ENCODE data around the gene SAMD3. TPM values are rescaled to one million over a fixed set of nuclear protein-coding genes. Genes with fewer than 3 reads are reported as not detected.

SAMD3 gene
- total RNA-seq, 2 experiments from 2014 or later: not detected

GRCh38 chr6:130259557-130259956 is 36.8 kb upstream of the SAMD3 start:
- POLR2A ChIA-PET: no interaction called here
- H3K79me2 ChIP-seq (ENCODE audit: insufficient read depth, low read depth, low read length): no peaks in the 10 kb centered on the region
- no peaks in the 10 kb centered on the region for H4K20me1 ChIP-seq (ENCODE audit: insufficient read depth, low read length)
- no peak overlapping the region for H3K4me3 ChIP-seq (ENCODE audit: low read depth, low read length, poor library complexity, severe bottlenecking)
- H3K4me2 ChIP-seq (ENCODE audit: low read length): peak overlapping the region; percentile 26; the same call in 1 of the 2 replicates
- 0 out of 2 replicates have a peak overlapping the region, but pooled peaks have one; percentile 50 for H2AFZ ChIP-seq (ENCODE audit: low read length)
- H3K9me2 ChIP-seq (ENCODE audit: insufficient read depth, low read length): no peaks in the 10 kb centered on the region
- CTCF ChIA-PET (ENCODE audit: unreplicated experiment): no interaction called here
- no peak overlapping the region for H3K27ac ChIP-seq (ENCODE audit: low read depth, low read length, poor library complexity, severe bottlenecking)
- H3K36me3 ChIP-seq (ENCODE audit: insufficient read depth, low read length): no peaks in the 10 kb centered on the region
- intact Hi-C loops (cut with micrococcal nuclease; ENCODE audit: unreplicated experiment): no loop called here
- no TSS peak for BruUV-seq (replicated peaks)
- no peaks in the 10 kb centered on the region; the same call in 1 of the 2 replicates for H3K9me3 ChIP-seq (ENCODE audit: low read length)
- no peak for TF ChIP-seq EZH2phosphoT487 (IDR thresholded peaks at IDR 0.05; ENCODE audit: borderline replicate concordance, low read depth, low read length)
- no peak for TF ChIP-seq CTCF (conservative IDR thresholded peaks at IDR 0.05; ENCODE audit: low read length)
- DNase-seq (ENCODE audit: low spot score): no peak
- H3K4me1 ChIP-seq (ENCODE audit: insufficient read depth, low read length, poor library complexity, severe bottlenecking): peaks cover 8% of the 10 kb centered on the region

DNA sequence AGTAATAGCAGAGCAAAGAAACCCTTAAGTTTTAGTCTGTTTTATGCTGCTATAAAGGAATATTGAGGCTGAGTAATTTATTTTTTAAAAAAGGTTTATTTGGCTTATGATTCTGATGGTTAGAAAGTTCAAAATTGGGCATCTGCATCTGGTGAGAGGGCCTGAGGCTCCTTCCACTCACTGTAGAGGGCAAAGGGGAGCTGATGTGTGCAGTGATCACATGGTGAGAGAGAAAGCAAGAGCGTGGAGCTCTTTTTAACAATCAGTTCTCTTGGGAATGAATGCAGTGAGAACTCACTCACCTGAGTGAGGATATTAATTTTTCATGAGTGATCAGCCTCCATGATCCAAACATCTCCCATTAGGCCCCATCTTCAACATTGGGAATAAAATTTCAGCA is 36.4 kb upstream of the SAMD3 start:
- no peak overlapping the region for H2AFZ ChIP-seq (ENCODE audit: low read length)
- peaks cover 8% of the 10 kb centered on the region for H3K4me1 ChIP-seq (ENCODE audit: insufficient read depth, low read length, poor library complexity, severe bottlenecking)
- no peaks in the 10 kb centered on the region for H3K36me3 ChIP-seq (ENCODE audit: insufficient read depth, low read length)
- H3K9me3 ChIP-seq (ENCODE audit: low read length): no peaks in the 10 kb centered on the region; the same call in 1 of the 2 replicates
- H4K20me1 ChIP-seq (ENCODE audit: insufficient read depth, low read length): no peaks in the 10 kb centered on the region
- no peak overlapping the region for H3K27ac ChIP-seq (ENCODE audit: low read depth, low read length, poor library complexity, severe bottlenecking)
- CTCF ChIA-PET (ENCODE audit: unreplicated experiment): no interaction called here
- no TSS peak for BruUV-seq (replicated peaks)
- no peak overlapping the region for H3K4me2 ChIP-seq (ENCODE audit: low read length)
- DNase-seq (ENCODE audit: low spot score): no peak
- POLR2A ChIA-PET: no interaction called here
- no peaks in the 10 kb centered on the region for H3K9me2 ChIP-seq (ENCODE audit: insufficient read depth, low read length)
- no peak for TF ChIP-seq CTCF (conservative IDR thresholded peaks at IDR 0.05; ENCODE audit: low read length)
- TF ChIP-seq EZH2phosphoT487 (IDR thresholded peaks at IDR 0.05; ENCODE audit: borderline replicate concordance, low read depth, low read length): no peak
- intact Hi-C loops (cut with micrococcal nuclease; ENCODE audit: unreplicated experiment): no loop called here
- H3K4me3 ChIP-seq (ENCODE audit: low read depth, low read length, poor library complexity, severe bottlenecking): no peak overlapping the region
- H3K79me2 ChIP-seq (ENCODE audit: insufficient read depth, low read depth, low read length): no peaks in the 10 kb centered on the region

DNA sequence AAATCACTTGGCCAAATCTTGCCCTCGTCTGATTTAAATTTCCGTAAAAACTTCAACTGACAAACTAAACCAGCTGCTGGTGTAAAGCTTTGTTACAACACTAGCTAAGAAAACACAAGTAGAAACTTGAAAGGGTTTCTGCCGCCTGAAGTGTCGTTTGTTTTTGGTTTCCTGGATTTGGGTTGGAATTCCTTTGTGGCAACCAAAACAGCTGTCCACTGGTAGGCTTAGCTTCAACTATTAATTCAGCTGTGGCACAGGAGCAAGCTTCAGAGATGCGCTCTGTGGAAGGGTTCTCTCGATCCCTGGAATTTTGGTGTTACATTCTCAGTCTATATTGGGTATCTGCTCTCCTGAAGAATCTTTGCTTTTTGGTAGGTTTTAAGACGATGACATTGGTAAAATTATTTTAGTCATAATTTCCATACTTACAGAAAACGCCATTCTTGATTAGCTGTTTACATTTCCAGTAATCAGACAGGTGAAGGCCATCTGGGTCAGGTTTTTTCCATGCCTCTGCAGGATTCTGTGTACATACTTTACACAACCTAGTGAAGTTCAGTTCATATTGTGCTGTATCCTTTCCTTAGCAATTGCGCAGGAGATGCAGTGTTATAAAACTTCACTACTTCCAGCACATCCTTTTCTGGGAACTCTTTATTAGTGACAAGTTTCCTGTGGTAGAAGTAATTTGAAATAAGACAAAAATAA is 29.9 kb upstream of the SAMD3 start:
- ChIA-PET CTCF (ENCODE audit: unreplicated experiment) (no interaction called here), POLR2A (interaction anchor here (0.7 to 1.0 kb wide), 3 partner anchors 10 to 29 kb away, joined by 3 to 4 read pairs (median 3); no protein-coding TSS in a partner anchor)
- no peaks in the 10 kb centered on the region for H4K20me1 ChIP-seq (ENCODE audit: insufficient read depth, low read length)
- no peaks in the 10 kb centered on the region for H3K9me2 ChIP-seq (ENCODE audit: insufficient read depth, low read length)
- H3K4me3 ChIP-seq (ENCODE audit: low read depth, low read length, poor library complexity, severe bottlenecking): no peak overlapping the region
- no peaks in the 10 kb centered on the region for H3K79me2 ChIP-seq (ENCODE audit: insufficient read depth, low read depth, low read length)
- H3K36me3 ChIP-seq (ENCODE audit: insufficient read depth, low read length): no peaks in the 10 kb centered on the region
- no peak overlapping the region for H3K4me2 ChIP-seq (ENCODE audit: low read length)
- H3K4me1 ChIP-seq (ENCODE audit: insufficient read depth, low read length, poor library complexity, severe bottlenecking): no peaks in the 10 kb centered on the region
- intact Hi-C loops (cut with micrococcal nuclease; ENCODE audit: unreplicated experiment): no loop called here
- no TSS peak for BruUV-seq (replicated peaks)
- no peak overlapping the region for H3K27ac ChIP-seq (ENCODE audit: low read depth, low read length, poor library complexity, severe bottlenecking)
- DNase-seq (ENCODE audit: low spot score): no peak
- no peak for TF ChIP-seq EZH2phosphoT487 (IDR thresholded peaks at IDR 0.05; ENCODE audit: borderline replicate concordance, low read depth, low read length)
- no peak for TF ChIP-seq CTCF (conservative IDR thresholded peaks at IDR 0.05; ENCODE audit: low read length)
- no peak overlapping the region for H2AFZ ChIP-seq (ENCODE audit: low read length)
- no peaks in the 10 kb centered on the region for H3K9me3 ChIP-seq (ENCODE audit: low read length)

All from OCI-LY7 (cell line).